NCI-H2081 (cell line): ENCODE data around the gene ZACN.

Experiments used
- DNase-seq, 2 experiments: peaks; one replicate each; lab custom pipeline; 2025; lab: John Stamatoyannopoulos, UW

The ZACN gene

GRCh38 chr17:76131692-76132573 is 53.0 kb downstream of the ZACN start:
- no peak for DNase-seq
